Colonic mucosa (tissue), 4 donors: ENCODE measurements around the gene TACR2. TPM values are rescaled to one million over a fixed set of nuclear protein-coding genes. Genes with fewer than 3 reads are reported as not detected.

ENCODE experiments used
- DNase-seq: peaks from one replicate; pipeline ENCODE4 v3.0.0-alpha.2; 2020
- H3K27ac ChIP-seq: fragments of 200-600 bp; one replicate; pipeline ENCODE4 v1.8.0; 2021
- H3K27me3 ChIP-seq: fragments of 200-600 bp; one replicate; pipeline ENCODE4 v1.8.0; 2021
- H3K36me3 ChIP-seq: fragments of 200-600 bp; one replicate; pipeline ENCODE4 v1.8.0; 2021
- H3K4me1 ChIP-seq: fragments of 200-600 bp; one replicate; pipeline ENCODE4 v1.8.0; 2021; ENCODE audit warnings: mild to moderate bottlenecking
- H3K4me3 ChIP-seq: fragments of 200-600 bp; one replicate; pipeline ENCODE4 v1.8.0; 2021
- H3K9ac ChIP-seq, 2 donors: one replicate each; pipeline ENCODE4 v1.7.0; 2013; ENCODE audit warnings: control low read depth in 2 of 2, low read depth in 2 of 2, low read length in 2 of 2
- H3K9me3 ChIP-seq: fragments of 200-600 bp; one replicate; pipeline ENCODE4 v1.8.0; 2021
- intact Hi-C: fragments of 100-400 bp; cut with DNase I; formaldehyde crosslinking; loops from one replicate; pipeline ENCODE4 v1.14.1; 2022
- total RNA-seq, 2 donors: library from RNA; stranded (reverse); fragmentation: NEBNext Ultra II Directional in 1 of 2; extraction: Animal tissue kit (Norgen Biotek cat#: 25700) in 1 of 2; gene quantifications; one replicate each; pipeline ENCODE4 v1.2.1, GENCODE V29; 2021
- TF ChIP-seq, protein P1 (sequence below): fragments of 200-600 bp; IDR thresholded peaks from one replicate; pipeline ENCODE4 v1.8.0; 2022; ENCODE audit warnings: antibody characterized with exemption, mild to moderate bottlenecking
- donor health status: healthy.
- donor health status: DM: no; HTN: no; CAD: no.
- donor health status: DM: no; HTN: no; CAD: no.

TACR2 gene
- total RNA-seq, 2 donors from 2014 or later: 0.22 to 18.8 TPM

DNA sequence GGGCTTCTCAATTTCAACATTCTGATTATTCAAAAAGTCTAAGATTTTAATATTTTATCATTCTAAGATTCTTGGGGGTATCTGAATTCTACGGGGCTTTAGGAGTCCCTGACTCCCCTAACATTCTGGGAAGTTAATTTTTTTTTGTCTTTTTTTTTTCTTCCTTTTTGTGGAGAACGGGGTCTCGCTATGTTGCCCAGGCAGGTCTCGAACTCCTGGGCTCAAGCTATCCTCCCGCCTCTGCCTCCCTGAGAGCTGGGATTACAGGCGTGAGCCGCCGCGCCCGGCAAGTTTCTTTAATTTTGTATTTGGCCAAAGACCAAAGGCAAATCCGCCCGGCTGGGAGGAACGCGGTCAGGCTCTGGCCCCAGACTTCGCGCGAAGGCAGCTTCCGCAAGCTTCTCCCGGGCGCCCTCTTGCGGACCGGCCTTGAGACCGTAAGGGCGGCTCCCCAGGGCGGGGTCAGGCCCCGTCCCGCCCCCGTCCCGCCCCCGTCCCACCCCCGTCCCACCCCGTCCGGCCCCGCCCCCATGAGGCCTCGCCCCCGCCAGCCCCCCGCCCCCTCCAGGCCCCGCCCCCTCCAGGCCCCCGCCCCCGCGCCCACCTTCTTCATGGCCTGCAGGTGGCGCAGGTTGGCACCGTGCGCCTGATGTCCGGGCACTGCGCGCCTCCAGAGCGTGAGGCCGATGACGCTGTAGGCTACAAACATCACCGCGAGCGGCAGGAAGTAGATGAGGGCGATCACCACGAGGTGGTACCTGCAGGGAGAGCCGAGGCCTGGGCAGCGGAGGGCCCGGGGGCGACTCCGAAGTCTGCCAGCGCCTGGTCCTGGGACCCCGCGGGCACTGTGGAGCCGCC, 8.2 kb downstream of the TACR2 start:
- no peaks in the 10 kb centered on the region for H3K9me3 ChIP-seq
- intact Hi-C loops: loop anchor here (1.0 to 5.0 kb wide), 3 partner anchors 13 to 229 kb away; no protein-coding TSS in a partner anchor
- H3K9ac ChIP-seq: peak overlapping the region in 1 of 2 donors; percentile 4
- H3K27me3 ChIP-seq: no peaks in the 10 kb centered on the region
- DNase-seq: peak; percentile 97
- peak overlapping the region; percentile 13 for H3K4me3 ChIP-seq
- no peaks in the 10 kb centered on the region for H3K4me1 ChIP-seq
- peak overlapping the region; percentile 90 for H3K27ac ChIP-seq
- H3K36me3 ChIP-seq: no peaks in the 10 kb centered on the region
- TF ChIP-seq, protein P1, sequence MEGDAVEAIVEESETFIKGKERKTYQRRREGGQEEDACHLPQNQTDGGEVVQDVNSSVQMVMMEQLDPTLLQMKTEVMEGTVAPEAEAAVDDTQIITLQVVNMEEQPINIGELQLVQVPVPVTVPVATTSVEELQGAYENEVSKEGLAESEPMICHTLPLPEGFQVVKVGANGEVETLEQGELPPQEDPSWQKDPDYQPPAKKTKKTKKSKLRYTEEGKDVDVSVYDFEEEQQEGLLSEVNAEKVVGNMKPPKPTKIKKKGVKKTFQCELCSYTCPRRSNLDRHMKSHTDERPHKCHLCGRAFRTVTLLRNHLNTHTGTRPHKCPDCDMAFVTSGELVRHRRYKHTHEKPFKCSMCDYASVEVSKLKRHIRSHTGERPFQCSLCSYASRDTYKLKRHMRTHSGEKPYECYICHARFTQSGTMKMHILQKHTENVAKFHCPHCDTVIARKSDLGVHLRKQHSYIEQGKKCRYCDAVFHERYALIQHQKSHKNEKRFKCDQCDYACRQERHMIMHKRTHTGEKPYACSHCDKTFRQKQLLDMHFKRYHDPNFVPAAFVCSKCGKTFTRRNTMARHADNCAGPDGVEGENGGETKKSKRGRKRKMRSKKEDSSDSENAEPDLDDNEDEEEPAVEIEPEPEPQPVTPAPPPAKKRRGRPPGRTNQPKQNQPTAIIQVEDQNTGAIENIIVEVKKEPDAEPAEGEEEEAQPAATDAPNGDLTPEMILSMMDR: peak; percentile 74

DNA sequence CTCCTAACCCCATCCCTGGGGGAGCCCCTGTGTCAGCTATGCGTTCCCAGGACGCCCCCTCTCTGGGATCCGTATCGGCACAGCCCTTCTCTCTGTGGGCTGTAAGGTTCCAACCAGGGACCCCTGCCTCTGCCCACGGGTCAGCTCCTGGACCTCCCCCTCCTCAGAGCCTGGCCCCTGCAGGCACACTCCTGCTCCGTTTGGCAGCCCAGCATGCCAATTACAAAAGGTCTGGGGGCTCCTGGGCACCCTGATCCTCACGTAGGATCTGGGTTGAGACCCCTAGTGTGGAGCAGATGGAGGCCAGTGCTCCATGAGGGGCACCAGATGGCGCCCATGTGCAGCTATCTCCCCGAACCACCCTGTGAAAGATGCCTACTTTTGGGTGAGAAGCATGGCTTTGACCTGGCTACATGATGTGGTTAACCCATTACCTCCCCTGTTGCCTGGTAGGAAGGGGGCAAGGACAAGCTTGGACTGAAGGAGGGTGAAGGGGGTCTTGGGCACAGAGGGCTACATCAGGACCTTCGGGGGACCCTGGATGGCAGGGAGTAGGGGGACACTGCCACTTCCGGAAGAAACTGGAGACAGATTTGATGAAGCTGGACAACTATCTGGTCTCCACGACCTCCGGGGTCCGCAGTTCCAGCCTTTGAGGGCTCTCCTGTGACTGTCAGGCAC, 9.0 kb downstream of the TACR2 start:
- Histone ChIP-seq H3K9me3 (no peaks in the 10 kb centered on the region), H3K9ac (peak overlapping the region in 1 of 2 donors; percentile 8), H3K4me3 (no peak overlapping the region), H3K27me3 (no peaks in the 10 kb centered on the region), H3K27ac (peak overlapping the region; percentile 71), H3K36me3 (no peaks in the 10 kb centered on the region), H3K4me1 (no peaks in the 10 kb centered on the region)
- TF ChIP-seq, protein P1: peak; percentile 19
- intact Hi-C loops: loop anchor here (5.0 kb wide), 2 partner anchors 100 to 230 kb away; no protein-coding TSS in a partner anchor
- no peak for DNase-seq

- TF ChIP-seq, protein P1: no peak
- intact Hi-C loops: loop anchor here (5.0 kb wide), 2 partner anchors 100 to 230 kb away; no protein-coding TSS in a partner anchor
- no peak overlapping the region for H3K4me3 ChIP-seq
- peak overlapping the region in 1 of 2 donors; percentile 4 for H3K9ac ChIP-seq
- no peaks in the 10 kb centered on the region for H3K27me3 ChIP-seq
- H3K27ac ChIP-seq: no peak overlapping the region
- no peaks in the 10 kb centered on the region for H3K9me3 ChIP-seq
- H3K4me1 ChIP-seq: no peaks in the 10 kb centered on the region
- DNase-seq: no peak
- no peaks in the 10 kb centered on the region for H3K36me3 ChIP-seq
Observed at GRCh38 chr10:69406816-69407580, 9.7 kb downstream of the TACR2 start.

- TF ChIP-seq, protein P1: no peak
- Histone ChIP-seq H3K36me3 (no peaks in the 10 kb centered on the region), H3K27ac (peak overlapping the region; percentile 33), H3K9ac (peak overlapping the region in 1 of 2 donors; percentile 4), H3K4me1 (no peaks in the 10 kb centered on the region), H3K4me3 (no peak overlapping the region), H3K9me3 (no peaks in the 10 kb centered on the region), H3K27me3 (no peaks in the 10 kb centered on the region)
- intact Hi-C loops: loop anchor here (5.0 kb wide), 2 partner anchors 101 to 231 kb away; no protein-coding TSS in a partner anchor
- DNase-seq: no peak
Observed at GRCh38 chr10:69406302-69406811, 10.4 kb downstream of the TACR2 start.

DNA sequence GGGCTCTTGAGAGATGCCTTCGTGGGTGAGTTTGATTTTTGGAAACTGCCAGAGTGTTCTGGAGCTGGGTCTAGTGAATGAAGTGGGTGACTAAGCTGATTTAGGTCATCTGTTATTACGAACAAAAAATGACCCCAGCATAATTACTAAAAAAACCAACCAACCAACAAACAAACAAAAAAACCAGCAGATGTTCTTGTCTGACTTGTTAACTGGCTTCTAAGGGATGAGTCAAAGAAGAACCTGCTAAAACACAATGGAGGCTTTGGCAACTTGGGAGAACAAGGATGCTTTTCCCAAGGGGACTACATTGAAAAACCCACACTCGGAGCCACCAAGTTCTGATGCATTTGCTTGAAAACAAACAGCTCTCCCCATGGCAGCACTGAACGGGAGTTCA, 11.5 kb downstream of the TACR2 start:
- TF ChIP-seq, protein P1: no peak
- intact Hi-C loops: loop anchor here (5.0 kb wide), 2 partner anchors 102 to 232 kb away; no protein-coding TSS in a partner anchor
- Histone ChIP-seq H3K27ac (no peak overlapping the region), H3K4me3 (no peak overlapping the region), H3K4me1 (no peaks in the 10 kb centered on the region), H3K27me3 (no peaks in the 10 kb centered on the region), H3K9me3 (no peaks in the 10 kb centered on the region), H3K9ac (no peak overlapping the region), H3K36me3 (no peaks in the 10 kb centered on the region)
- no peak for DNase-seq
